Measurements from ENCODE around the gene SORT1.

- TF ChIP-seq POLR2AphosphoS5 (IDR thresholded peaks at IDR 0.05; ENCODE audit: insufficient read depth in 1 of 2, low read depth in 1 of 2) = no peak
- TF ChIP-seq CTCF (IDR thresholded peaks at IDR 0.05) = no peak
- TF ChIP-seq POLR2A (IDR thresholded peaks at IDR 0.05) = no peak
Measured at GRCh38 chr1:109391157-109391556, 6.6 kb downstream of the SORT1 start.
